Trophoblast cell (in vitro differentiated cells and primary cell): ENCODE results near the gene GPX6.
A peak's percentile ranks its signal among the peaks of the same experiment; 100 is the strongest.

ENCODE experiments used
- DNase-seq, 2 donors: peaks; one replicate each; pipeline ENCODE4 v3.0.0-alpha.2; 2016
- H2AFZ ChIP-seq: 2 replicates; pipeline ENCODE4 v1.6.1; 2013; ENCODE audit warnings: low read length, moderate library complexity, mild to moderate bottlenecking; ENCODE audit not compliant: insufficient read depth, poor library complexity
- H2AK5ac ChIP-seq: 2 replicates; pipeline ENCODE4 v1.6.1; 2013; ENCODE audit warnings: mild to moderate bottlenecking, low read length
- H2BK120ac ChIP-seq: 2 replicates; pipeline ENCODE4 v1.6.1; 2013; ENCODE audit warnings: low read length, mild to moderate bottlenecking, moderate library complexity; ENCODE audit not compliant: insufficient read depth, poor library complexity
- H2BK12ac ChIP-seq: 2 replicates; pipeline ENCODE4 v1.6.1; 2013; ENCODE audit warnings: mild to moderate bottlenecking, low read length, moderate library complexity
- H2BK5ac ChIP-seq: 2 replicates; pipeline ENCODE4 v1.6.1; 2013; ENCODE audit warnings: low read length, low read depth, moderate library complexity, mild to moderate bottlenecking; ENCODE audit not compliant: poor library complexity
- H3K14ac ChIP-seq: 2 replicates; pipeline ENCODE4 v1.6.1; 2013; ENCODE audit warnings: mild to moderate bottlenecking, low read length
- H3K18ac ChIP-seq: 2 replicates; pipeline ENCODE4 v1.6.1; 2013; ENCODE audit warnings: mild to moderate bottlenecking, low read length
- H3K23ac ChIP-seq: 2 replicates; pipeline ENCODE4 v1.6.1; 2013; ENCODE audit warnings: low read length
- H3K27ac ChIP-seq: 2 replicates; pipeline ENCODE4 v1.5.1; 2013; ENCODE audit warnings: low read depth, mild to moderate bottlenecking, inconsistent platforms, low read length, moderate library complexity
- H3K27me3 ChIP-seq: 2 replicates; pipeline ENCODE4 v1.6.1; 2013; ENCODE audit warnings: inconsistent platforms, mild to moderate bottlenecking, low read length, moderate library complexity; ENCODE audit not compliant: insufficient read depth
- H3K36me3 ChIP-seq, 2 experiments: 1 replicate in 1 of 2; 2 replicates in 1 of 2; pipeline ENCODE4 v1.6.1; 2013; ENCODE audit warnings: low read length in 2 of 2, mild to moderate bottlenecking in 2 of 2, moderate library complexity in 1 of 2; ENCODE audit not compliant: insufficient read depth in 2 of 2, control insufficient read depth in 1 of 2
- H3K4ac ChIP-seq: 2 replicates; pipeline ENCODE4 v1.6.1; 2013; ENCODE audit warnings: low read depth, mild to moderate bottlenecking, low read length, moderate library complexity
- H3K4me1 ChIP-seq, 2 experiments: 1 replicate in 1 of 2; 2 replicates in 1 of 2; pipeline ENCODE4 v1.6.1; 2013; ENCODE audit warnings: low read length in 2 of 2, mild to moderate bottlenecking in 2 of 2, moderate library complexity in 1 of 2; ENCODE audit not compliant: insufficient read depth in 2 of 2, control insufficient read depth in 1 of 2
- H3K4me2 ChIP-seq: 2 replicates; pipeline ENCODE4 v1.6.1; 2013; ENCODE audit warnings: inconsistent platforms, mild to moderate bottlenecking, low read length, moderate library complexity
- H3K4me3 ChIP-seq: 2 replicates; pipeline ENCODE4 v1.5.1; 2013; ENCODE audit warnings: mild to moderate bottlenecking, low read depth, low read length, inconsistent platforms
- H3K79me1 ChIP-seq: one replicate; pipeline ENCODE4 v1.6.1; 2013; ENCODE audit warnings: low read length
- H3K79me2 ChIP-seq: 2 replicates; pipeline ENCODE4 v1.6.1; 2013; ENCODE audit warnings: low read length, mild to moderate bottlenecking; ENCODE audit not compliant: control insufficient read depth, insufficient read depth, poor library complexity
- H3K9ac ChIP-seq: 2 replicates; pipeline ENCODE4 v1.6.1; 2013; ENCODE audit warnings: mild to moderate bottlenecking, low read length
- H3K9me3 ChIP-seq: 2 replicates; pipeline ENCODE4 v1.6.1; 2013; ENCODE audit warnings: low read depth, mild to moderate bottlenecking, control low read depth, inconsistent platforms, low read length; ENCODE audit not compliant: insufficient read depth
- H4K12ac ChIP-seq: 2 replicates; pipeline ENCODE4 v1.6.1; 2013; ENCODE audit warnings: low read depth, mild to moderate bottlenecking, low read length, moderate library complexity
- H4K8ac ChIP-seq: 2 replicates; pipeline ENCODE4 v1.6.1; 2013; ENCODE audit warnings: low read depth, mild to moderate bottlenecking, low read length, moderate library complexity
- H4K91ac ChIP-seq: one replicate; pipeline ENCODE4 v1.6.1; 2013; ENCODE audit warnings: low read depth, mild to moderate bottlenecking, low read length, moderate library complexity
- WGBS: extraction: QIAGEN DNeasy Blood & Tissue Kit; methylation state at CpG from one replicate; pipeline ENCODE4 v1.1.7; 2013; ENCODE audit warnings: missing lambda C conversion rate; ENCODE audit not compliant: insufficient read length, insufficient coverage; ENCODE audit errors: extremely low coverage; 5-methylcytosine and 5-hydroxymethylcytosine counted together

Gene GPX6

DNA sequence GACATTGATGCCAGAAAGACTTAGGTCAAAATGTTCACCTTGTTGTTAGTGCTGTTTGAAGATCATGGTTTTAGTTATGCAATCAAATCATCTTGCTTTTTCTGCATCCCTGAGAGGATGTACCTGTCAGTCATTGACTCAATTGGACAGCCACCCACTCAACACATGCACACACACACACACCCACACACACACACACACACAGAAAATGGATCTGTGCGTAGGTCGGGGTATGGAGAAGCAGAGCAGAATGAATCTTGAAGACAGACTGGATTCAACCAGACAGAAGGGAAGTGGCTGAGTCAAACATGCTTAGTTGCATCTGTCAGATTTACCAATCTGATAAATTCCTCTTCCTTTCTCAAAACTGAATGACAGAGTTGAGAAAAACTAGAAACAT, 53.2 kb downstream of the GPX6 start:
- H3K9me3 ChIP-seq = no peaks in the 10 kb centered on the region
- H2BK12ac ChIP-seq = no peak overlapping the region
- no CpG with 5 or more reads among the region's 2 CpGs for WGBS

DNA sequence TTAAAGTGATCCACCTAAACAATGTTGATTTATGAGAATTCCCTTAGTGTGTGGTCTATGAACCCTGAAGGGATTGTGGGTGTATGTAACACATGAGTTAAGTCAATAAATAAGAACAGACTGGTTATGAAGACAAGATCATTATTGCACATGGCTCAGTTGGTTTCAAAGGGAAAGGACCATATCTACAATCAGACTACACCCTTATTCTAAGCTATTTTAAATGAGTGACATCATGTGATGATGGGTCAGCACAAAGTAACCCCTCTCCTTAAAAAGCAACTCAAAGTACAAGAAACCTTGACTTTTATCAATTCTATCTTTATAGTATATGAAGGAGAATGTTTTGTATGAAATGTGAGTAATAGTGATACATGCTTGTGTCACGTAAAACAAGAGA, 57.0 kb downstream of the GPX6 start:
- no CpG with 5 or more reads among the region's 1 CpG for WGBS
- Histone ChIP-seq H2BK120ac (no peak overlapping the region), H3K36me3 (no peaks in the 10 kb centered on the region), H4K8ac (no peak overlapping the region), H2AFZ (no peak overlapping the region), H4K12ac (no peak overlapping the region), H4K91ac (no peak overlapping the region), H3K18ac (no peak overlapping the region), H3K9ac (no peak overlapping the region), H3K23ac (no peak overlapping the region), H2BK5ac (no peak overlapping the region), H3K27ac (no peak overlapping the region), H3K4me3 (no peak overlapping the region), H2BK12ac (no peak overlapping the region), H2AK5ac (no peak overlapping the region), H3K4ac (no peak overlapping the region), H3K79me1 (no peaks in the 10 kb centered on the region), H3K79me2 (no peaks in the 10 kb centered on the region), H3K27me3 (peaks cover 5% of the 10 kb centered on the region), H3K4me2 (no peak overlapping the region), H3K14ac (no peak overlapping the region), H3K9me3 (no peaks in the 10 kb centered on the region), H3K4me1 (no peaks in the 10 kb centered on the region)
- peak in 1 of 2 donors; percentile 21 for DNase-seq

More for the DNA sequence above, 53.2 kb downstream of the GPX6 start:
- Histone ChIP-seq H3K4me1 (no peaks in the 10 kb centered on the region), H3K18ac (no peak overlapping the region), H2AK5ac (no peak overlapping the region), H3K27ac (no peak overlapping the region), H3K4me2 (no peak overlapping the region), H2BK120ac (no peak overlapping the region), H3K4ac (no peak overlapping the region), H3K36me3 (no peaks in the 10 kb centered on the region), H4K8ac (no peak overlapping the region), H3K14ac (no peak overlapping the region), H3K27me3 (peaks cover 5% of the 10 kb centered on the region), H3K9ac (no peak overlapping the region), H2AFZ (no peak overlapping the region), H3K79me1 (no peaks in the 10 kb centered on the region), H3K23ac (no peak overlapping the region), H4K12ac (no peak overlapping the region), H3K4me3 (no peak overlapping the region), H2BK5ac (no peak overlapping the region), H4K91ac (no peak overlapping the region), H3K79me2 (no peaks in the 10 kb centered on the region)
- DNase-seq = no peak
